Heart left ventricle (tissue), 16 donors: ENCODE measurements around the gene SARS1. TPM values are rescaled to one million over a fixed set of nuclear protein-coding genes. Genes with fewer than 3 reads are reported as not detected.

Source experiments
- ATAC-seq, 4 donors: fragments of 200-7000 bp; cut with Tn5 transposase; one replicate each; pipeline ENCODE4 v1.9.1; 2020 to 2022; ENCODE audit warnings: moderate library complexity in 4 of 4, mild to moderate bottlenecking in 3 of 4, moderate number of reproducible peaks in 1 of 4
- DNase-seq, 5 donors: peaks; one replicate each; pipeline ENCODE4 v3.0.0-alpha.2; 2020
- H3K27ac ChIP-seq, 12 donors: fragments of 200-600 bp; sonication (generic) in 4 of 12; one replicate each; pipeline versions ENCODE4 v1.5.0 to v1.8.0; 2016 to 2022; ENCODE audit warnings: mild to moderate bottlenecking in 2 of 12
- H3K27me3 ChIP-seq, 9 donors: fragments of 200-600 bp; sonication (generic) in 2 of 9; one replicate each; pipeline versions ENCODE4 v1.5.1 to v1.8.0; 2016 to 2022; ENCODE audit warnings: mild to moderate bottlenecking in 3 of 9
- H3K36me3 ChIP-seq, 9 donors: fragments of 200-600 bp; sonication (generic) in 2 of 9; one replicate each; pipeline versions ENCODE4 v1.5.0 to v1.8.0; 2018 to 2022; ENCODE audit warnings: mild to moderate bottlenecking in 2 of 9
- H3K4me1 ChIP-seq, 12 donors: fragments of 200-600 bp; sonication (generic) in 4 of 12; one replicate each; pipeline versions ENCODE4 v1.5.0 to v1.8.0; 2016 to 2022; ENCODE audit warnings: mild to moderate bottlenecking in 3 of 12
- H3K4me3 ChIP-seq, 12 donors: fragments of 200-600 bp; sonication (generic) in 4 of 12; one replicate each; pipeline versions ENCODE4 v1.5.0 to v1.8.0; 2017 to 2022; ENCODE audit warnings: mild to moderate bottlenecking in 9 of 12, moderate library complexity in 4 of 12
- H3K9me3 ChIP-seq, 12 donors: fragments of 200-600 bp; sonication (generic) in 4 of 12; one replicate each; pipeline versions ENCODE4 v1.5.0 to v1.8.0; 2016 to 2022; ENCODE audit warnings: mild to moderate bottlenecking in 1 of 12
- POLR2A ChIP-seq, 2 donors: fragments of 450-650 bp; IDR thresholded peaks; one replicate each; pipeline ENCODE4 v1.6.1; 2017; ENCODE audit warnings: antibody characterized with exemption in 2 of 2, mild to moderate bottlenecking in 2 of 2, moderate library complexity in 2 of 2
- WGBS, 4 donors: extraction: QIAGEN DNeasy Blood & Tissue Kit in 2 of 4; methylation state at CpG; one replicate each; pipeline versions ENCODE4 v1.1.5 to v1.1.7; 2013 to 2018; 5-methylcytosine and 5-hydroxymethylcytosine counted together
- intact Hi-C, 10 donors: fragments of 100-400 bp; cut with DNase I; formaldehyde crosslinking; loops; one replicate each; pipeline versions ENCODE4 v1.11.1 to v1.14.2; 2022
- polyA plus RNA-seq, 2 donors: library from polyadenylated mRNA; stranded (reverse); fragments of 200-250 nt; gene quantifications; one replicate each; pipeline ENCODE4 v1.2.3, GENCODE V29; 2013
- total RNA-seq, 9 donors: library from RNA; depleted of rRNA in 2 of 9; stranded (reverse); fragments of >200 nt in 2 of 9; fragmentation: NEBNext Ultra II Directional in 3 of 9; extraction: Animal tissue kit (Norgen Biotek cat#: 25700) in 3 of 9; gene quantifications; one replicate each; pipeline versions ENCODE4 v1.1.0 to v1.2.4, GENCODE V29; 2016 to 2023
- TF ChIP-seq, protein P1 (sequence below), 12 donors: fragments of 200-600 bp; sonication (generic) in 4 of 12; IDR thresholded peaks; one replicate each; pipeline versions ENCODE4 v1.5.0 to v1.8.0; 2018 to 2022; ENCODE audit warnings: antibody characterized with exemption in 12 of 12, mild to moderate bottlenecking in 5 of 12
- donor health status: ischemic (EF 13 %, LVEDD 7.1; RV severe dilation, severe dysfunction).
- donor health status: healthy with polysubstance abuse.
- donor health status: DM: no; HTN: yes; CAD: no.
- donor health status: DM: no; HTN: no; CAD: no.
- donor health status: ischemic (EF 25% LVEDD 6.9; RV normal size, moderate dysfunction).
- donor health status: ischemic (EF 25% LVEDD 5.7; RV mildly dilated, moderate dysfunction).
- donor health status: healthy.
- donor health status: DM: yes; HTN: yes; CAD: no.
- donor health status: ischemic (EF 35%, LVEDD 5.7; RV mildly dilated, moderate dysfunction).
- donor health status: nonischemic (EF 11% LVEDD 7.7; RV severe dilation, severe dysfunction).
- donor health status: DM: yes; HTN: yes; CAD: no.
- donor health status: PGD.
- donor health status: ischemic (EF 29% LVEDD 5.4; RV normal size, mild dysfunction).
- donor health status: nonischemic (EF 23%, LVEDD 6.1; RV moderate dilation, normal function).

The SARS1 gene
- total and polyA plus RNA-seq, 11 donors, result 41.1 to 179 (median 102) TPM

DNA sequence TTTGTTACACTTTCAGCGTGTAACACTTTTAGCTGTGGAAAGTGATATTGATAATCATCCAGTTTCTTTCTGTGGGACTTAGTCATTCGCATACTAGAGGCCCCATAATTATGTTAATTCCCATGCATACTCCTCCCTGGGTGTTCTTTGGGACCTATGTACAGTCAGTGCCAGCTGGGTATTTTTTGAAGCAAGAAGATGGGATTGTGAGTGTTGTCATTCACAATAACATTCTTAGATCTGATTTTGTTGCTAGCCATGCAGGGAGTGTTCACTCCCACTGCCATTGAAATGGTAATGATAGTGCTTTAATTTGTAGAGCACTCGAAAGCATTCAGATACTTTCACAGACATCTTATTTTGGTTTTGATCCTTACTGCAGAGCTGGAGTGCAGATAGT is 11.6 kb downstream of the SARS1 start:
- no peak for ATAC-seq
- intact Hi-C loops, result no loop called here

DNA sequence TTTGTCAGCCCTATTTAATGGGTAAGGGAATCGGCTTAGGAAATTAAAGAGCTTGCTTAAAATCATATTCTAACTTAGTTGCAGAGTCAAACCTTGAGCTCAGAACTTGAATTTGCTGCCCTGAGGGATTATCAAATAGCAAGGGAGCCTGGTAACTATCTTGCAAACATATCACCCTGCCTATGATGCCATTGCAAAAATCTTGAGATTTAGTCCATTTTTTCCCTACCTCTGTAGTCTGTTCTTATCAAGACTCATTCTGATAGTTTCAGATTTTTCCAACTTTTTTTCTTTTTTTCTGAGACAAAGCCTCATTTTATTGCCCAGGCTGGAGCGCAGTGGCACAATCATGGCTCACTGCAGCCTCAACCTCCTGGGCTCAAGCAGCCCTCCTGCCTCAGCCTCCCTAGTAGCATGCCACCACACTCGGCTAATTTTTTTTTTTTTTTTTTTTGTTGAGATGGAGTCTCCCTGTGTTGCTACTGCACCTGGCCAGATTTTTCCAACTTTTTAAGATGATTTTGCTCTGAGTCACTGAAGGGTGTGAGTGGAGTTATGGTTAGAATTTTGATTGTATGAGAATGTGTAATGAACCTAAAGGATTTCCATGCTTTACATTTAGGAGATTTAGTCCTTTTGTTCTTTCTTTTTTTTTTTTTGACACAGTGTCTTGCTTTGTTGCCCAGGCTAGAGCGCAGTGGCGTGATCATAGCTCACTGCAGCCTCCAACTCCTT is 12.2 kb downstream of the SARS1 start:
- TF ChIP-seq, protein P1, sequence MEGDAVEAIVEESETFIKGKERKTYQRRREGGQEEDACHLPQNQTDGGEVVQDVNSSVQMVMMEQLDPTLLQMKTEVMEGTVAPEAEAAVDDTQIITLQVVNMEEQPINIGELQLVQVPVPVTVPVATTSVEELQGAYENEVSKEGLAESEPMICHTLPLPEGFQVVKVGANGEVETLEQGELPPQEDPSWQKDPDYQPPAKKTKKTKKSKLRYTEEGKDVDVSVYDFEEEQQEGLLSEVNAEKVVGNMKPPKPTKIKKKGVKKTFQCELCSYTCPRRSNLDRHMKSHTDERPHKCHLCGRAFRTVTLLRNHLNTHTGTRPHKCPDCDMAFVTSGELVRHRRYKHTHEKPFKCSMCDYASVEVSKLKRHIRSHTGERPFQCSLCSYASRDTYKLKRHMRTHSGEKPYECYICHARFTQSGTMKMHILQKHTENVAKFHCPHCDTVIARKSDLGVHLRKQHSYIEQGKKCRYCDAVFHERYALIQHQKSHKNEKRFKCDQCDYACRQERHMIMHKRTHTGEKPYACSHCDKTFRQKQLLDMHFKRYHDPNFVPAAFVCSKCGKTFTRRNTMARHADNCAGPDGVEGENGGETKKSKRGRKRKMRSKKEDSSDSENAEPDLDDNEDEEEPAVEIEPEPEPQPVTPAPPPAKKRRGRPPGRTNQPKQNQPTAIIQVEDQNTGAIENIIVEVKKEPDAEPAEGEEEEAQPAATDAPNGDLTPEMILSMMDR (IDR thresholded peaks at IDR 0.05), result no peak
- TF ChIP-seq POLR2A (IDR thresholded peaks at IDR 0.05), result no peak
- Histone ChIP-seq H3K4me3 (no peak overlapping the region), H3K27me3 (no peaks in the 10 kb centered on the region), H3K9me3 (no peaks in the 10 kb centered on the region), H3K4me1 (peaks cover 0 to 12% (median 0%) of the 10 kb centered on the region in 12 donors), H3K27ac (no peak overlapping the region), H3K36me3 (peaks cover 0 to 85% (median 75%) of the 10 kb centered on the region in 9 donors)
- DNase-seq (no peak), ATAC-seq (no peak)
- intact Hi-C loops, result no loop called here
- 93 to 97% (median 96%) methylated on average over 5 of the region's 5 CpGs for WGBS, 4 donors

More for the DNA sequence above, 11.6 kb downstream of the SARS1 start:
- 90 to 96% (median 93%) methylated on average over 3 of the region's 3 CpGs for WGBS, 4 donors
- TF ChIP-seq, protein P1 (IDR thresholded peaks at IDR 0.05), result no peak
- no peak for TF ChIP-seq POLR2A (IDR thresholded peaks at IDR 0.05)
- Histone ChIP-seq H3K4me3 (no peak overlapping the region), H3K36me3 (peaks cover 0 to 84% (median 70%) of the 10 kb centered on the region in 9 donors), H3K4me1 (peaks cover 0 to 12% (median 0%) of the 10 kb centered on the region in 12 donors), H3K9me3 (no peaks in the 10 kb centered on the region), H3K27me3 (no peaks in the 10 kb centered on the region), H3K27ac (no peak overlapping the region)
- DNase-seq, result no peak

DNA sequence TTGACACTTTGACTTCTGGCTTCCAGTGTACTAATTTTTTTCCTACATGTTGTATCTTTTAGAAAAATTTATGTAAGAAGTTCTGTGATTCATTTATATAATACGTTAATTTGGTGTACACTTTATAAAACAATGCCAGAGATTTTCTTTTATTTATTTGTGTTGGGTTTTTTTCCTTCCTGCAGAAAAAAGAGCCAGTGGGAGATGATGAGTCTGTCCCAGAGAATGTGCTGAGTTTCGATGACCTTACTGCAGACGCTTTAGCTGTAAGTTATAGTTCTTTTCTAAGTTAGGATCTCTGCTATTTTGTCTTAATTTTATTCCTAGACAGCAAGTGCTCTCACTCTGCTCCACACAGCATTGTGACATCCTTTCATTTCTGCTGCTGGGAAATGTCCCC is 14.4 kb downstream of the SARS1 start:
- Histone ChIP-seq H3K27me3 (no peaks in the 10 kb centered on the region), H3K27ac (no peak overlapping the region), H3K36me3 (peaks cover 0 to 94% (median 78%) of the 10 kb centered on the region in 9 donors), H3K9me3 (no peaks in the 10 kb centered on the region), H3K4me1 (peaks cover 0 to 1% (median 0%) of the 10 kb centered on the region in 12 donors), H3K4me3 (no peak overlapping the region)
- no peak for ATAC-seq
- TF ChIP-seq, protein P1 (IDR thresholded peaks at IDR 0.05), result no peak
- intact Hi-C loops, result no loop called here
- no peak for DNase-seq
- 91 to 94% (median 93%) methylated on average over 3 of the region's 3 CpGs for WGBS, 4 donors

DNA sequence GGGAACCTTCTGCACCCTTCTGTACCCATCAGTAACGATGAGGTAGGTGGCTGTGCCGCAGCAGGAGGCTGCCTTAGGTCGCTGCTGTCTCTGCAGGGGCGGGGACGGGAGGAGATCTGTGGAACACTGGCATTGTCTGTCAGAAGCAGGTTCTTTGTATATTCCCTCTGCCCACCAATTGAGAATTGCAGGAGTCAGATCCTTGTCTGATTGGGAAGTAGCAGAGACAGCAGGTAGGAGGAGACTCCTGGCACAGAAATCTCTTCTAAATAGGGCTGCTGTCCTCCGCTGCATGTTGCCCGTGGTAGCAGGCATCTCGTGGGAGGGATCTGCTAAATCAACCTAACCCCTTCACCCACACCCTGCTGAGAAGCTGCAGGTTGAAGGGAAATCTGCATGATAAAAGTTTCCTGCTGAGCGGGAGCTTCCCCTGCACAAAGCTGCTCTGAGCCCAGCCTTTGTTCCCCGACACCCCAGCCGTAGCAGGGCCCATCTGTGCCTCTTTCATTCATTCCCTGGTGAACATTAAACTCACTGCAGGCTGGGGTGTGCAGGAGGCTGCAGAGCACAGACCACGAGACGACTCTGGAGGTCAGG is 15.9 kb downstream of the SARS1 start:
- H3K36me3 ChIP-seq, result peaks cover 3 to 98% (median 81%) of the 10 kb centered on the region in 9 donors
- no peak for DNase-seq
- no peaks in the 10 kb centered on the region for H3K4me1 ChIP-seq
- no peak overlapping the region for H3K4me3 ChIP-seq
- no peak for TF ChIP-seq POLR2A (IDR thresholded peaks at IDR 0.05)
- TF ChIP-seq, protein P1 (IDR thresholded peaks at IDR 0.05), result no peak
- 74 to 79% (median 78%) methylated on average over 12 to 13 of the region's 13 CpGs for WGBS, 4 donors
- ATAC-seq, result no peak
- intact Hi-C loops, result no loop called here
- no peaks in the 10 kb centered on the region for H3K9me3 ChIP-seq
- H3K27me3 ChIP-seq, result no peaks in the 10 kb centered on the region
- H3K27ac ChIP-seq, result no peak overlapping the region
